Cardiac fibroblast (primary cell): ENCODE measurements around the gene CDH2.

Experiments used
- DNase-seq, 2 donors: peaks; one replicate each; pipeline versions ENCODE4 v3.0.0 to v3.0.0-alpha.2; 2010; ENCODE audit warnings: low read depth in 2 of 2
- H3K4me3 ChIP-seq, 2 donors: replicated peaks in 1 of 2; 1 replicate in 1 of 2; 2 replicates in 1 of 2; pipeline ENCODE4 v1.5.1; 2011; ENCODE audit warnings: low read depth in 2 of 2, low read length in 2 of 2, mild to moderate bottlenecking in 2 of 2, moderate library complexity in 1 of 2
- TF ChIP-seq, protein P1 (sequence below): IDR thresholded peaks from one replicate; pipeline ENCODE4 v1.5.1; 2011; ENCODE audit warnings: low read depth, mild to moderate bottlenecking, low read length, inconsistent platforms

Gene CDH2

DNA sequence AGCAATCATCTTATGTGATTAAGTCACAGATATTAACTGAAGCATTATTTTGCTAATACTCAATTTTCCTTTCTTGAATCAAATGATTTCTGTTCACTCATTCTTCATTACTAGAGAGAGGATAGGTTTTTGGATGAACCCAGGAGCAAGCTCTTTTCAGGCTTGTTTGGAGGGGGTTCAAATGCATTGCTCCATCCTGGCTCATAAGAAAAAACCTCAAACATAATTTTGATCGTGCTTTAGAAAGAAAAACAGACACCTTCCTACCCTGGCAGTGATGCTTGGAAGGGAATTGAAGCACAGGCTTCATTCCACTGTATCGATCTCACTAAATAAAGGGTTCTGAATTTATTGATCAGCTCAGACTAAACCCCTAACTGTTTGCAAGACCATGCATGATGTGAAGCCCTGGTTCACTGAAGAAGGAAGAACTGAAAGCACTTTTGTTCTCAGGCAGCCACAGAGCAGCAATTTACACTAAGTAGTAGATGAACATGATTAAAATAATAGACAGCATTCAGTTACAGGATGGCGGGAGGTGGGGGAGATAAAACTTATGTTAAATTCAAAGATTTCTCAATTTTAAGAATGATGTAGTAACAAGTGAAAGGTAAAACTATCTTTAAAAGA is 53.4 kb downstream of the CDH2 start:
- H3K4me3 ChIP-seq, result no peak overlapping the region
- peak in 1 of 2 donors; percentile 38 for DNase-seq
- TF ChIP-seq, protein P1, sequence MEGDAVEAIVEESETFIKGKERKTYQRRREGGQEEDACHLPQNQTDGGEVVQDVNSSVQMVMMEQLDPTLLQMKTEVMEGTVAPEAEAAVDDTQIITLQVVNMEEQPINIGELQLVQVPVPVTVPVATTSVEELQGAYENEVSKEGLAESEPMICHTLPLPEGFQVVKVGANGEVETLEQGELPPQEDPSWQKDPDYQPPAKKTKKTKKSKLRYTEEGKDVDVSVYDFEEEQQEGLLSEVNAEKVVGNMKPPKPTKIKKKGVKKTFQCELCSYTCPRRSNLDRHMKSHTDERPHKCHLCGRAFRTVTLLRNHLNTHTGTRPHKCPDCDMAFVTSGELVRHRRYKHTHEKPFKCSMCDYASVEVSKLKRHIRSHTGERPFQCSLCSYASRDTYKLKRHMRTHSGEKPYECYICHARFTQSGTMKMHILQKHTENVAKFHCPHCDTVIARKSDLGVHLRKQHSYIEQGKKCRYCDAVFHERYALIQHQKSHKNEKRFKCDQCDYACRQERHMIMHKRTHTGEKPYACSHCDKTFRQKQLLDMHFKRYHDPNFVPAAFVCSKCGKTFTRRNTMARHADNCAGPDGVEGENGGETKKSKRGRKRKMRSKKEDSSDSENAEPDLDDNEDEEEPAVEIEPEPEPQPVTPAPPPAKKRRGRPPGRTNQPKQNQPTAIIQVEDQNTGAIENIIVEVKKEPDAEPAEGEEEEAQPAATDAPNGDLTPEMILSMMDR, result no peak

DNA sequence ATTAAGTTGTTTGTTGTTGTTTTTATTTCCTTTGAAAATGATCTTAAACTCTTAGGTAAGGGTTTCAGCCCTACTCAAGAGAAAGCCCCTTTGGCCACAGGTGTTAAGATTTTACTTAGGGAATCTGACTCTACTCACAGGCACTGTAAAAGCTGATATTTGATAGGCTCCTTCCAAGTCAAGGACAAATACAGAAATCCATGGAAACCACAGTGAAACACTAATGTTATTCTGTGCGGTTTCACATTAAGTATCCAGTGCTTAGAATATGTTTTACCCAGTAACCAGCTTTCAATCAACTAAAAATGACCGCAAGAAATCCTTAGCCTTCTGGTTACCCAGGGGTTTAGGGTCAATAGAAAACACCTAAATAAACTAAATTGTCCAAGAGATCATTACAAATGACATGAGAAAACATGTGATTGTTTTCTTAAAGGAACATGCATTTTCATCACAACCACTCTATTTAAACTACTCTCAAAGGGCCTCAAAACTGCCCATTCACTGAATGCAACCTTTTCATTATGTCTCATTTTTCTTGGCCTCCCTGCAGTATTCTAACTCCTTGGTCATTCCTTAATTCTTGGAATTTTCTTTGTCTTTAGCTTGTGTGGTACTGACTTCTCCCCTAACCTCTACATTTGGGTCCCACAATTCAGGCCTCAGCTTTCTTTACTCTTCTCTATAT is 56.0 kb downstream of the CDH2 start:
- H3K4me3 ChIP-seq, result no peak overlapping the region
- TF ChIP-seq, protein P1, result no peak
- DNase-seq, result no peak

DNA sequence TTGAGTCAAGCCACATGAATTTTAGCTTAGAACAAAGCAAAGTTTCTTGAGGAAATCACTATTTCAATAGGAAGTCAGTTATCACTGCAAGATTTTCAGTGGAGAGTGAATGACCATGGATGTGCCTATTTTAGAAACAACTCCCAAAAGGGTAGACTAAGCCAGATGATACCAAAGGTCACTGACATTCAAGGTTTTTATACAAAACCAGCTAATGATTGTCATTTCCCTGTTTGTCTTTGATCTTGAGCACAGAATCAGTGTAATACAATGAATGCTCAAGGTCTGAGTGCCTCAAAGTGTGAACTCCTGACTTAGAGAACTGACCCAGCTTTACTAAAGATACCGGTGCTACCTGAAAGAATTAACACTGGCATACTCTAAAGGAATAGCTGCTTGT is 60.5 kb downstream of the CDH2 start:
- TF ChIP-seq, protein P1, result no peak
- H3K4me3 ChIP-seq, result no peak overlapping the region
- DNase-seq, result no peak

DNA sequence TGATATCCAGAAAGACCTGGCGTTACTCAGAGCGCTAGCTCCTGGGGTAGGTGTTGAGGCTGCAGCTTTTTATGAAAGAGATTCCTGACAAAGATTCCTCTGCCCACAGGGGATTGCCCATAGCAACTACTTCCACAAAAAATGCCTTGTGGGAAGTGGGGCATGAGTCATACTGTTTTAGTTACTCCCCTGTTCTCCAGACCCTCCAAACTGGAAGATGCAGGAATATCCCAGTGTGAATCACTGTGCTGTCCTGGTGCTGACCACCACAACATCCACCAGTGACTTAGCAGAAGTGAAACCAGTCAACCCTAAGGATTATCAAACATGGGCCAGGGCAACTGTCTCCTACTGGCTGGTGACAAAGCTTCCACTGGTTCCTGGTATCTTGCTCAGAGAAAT is 61.8 kb downstream of the CDH2 start:
- H3K4me3 ChIP-seq, result no peak overlapping the region
- DNase-seq, result peak; percentile 72 to 84

DNA sequence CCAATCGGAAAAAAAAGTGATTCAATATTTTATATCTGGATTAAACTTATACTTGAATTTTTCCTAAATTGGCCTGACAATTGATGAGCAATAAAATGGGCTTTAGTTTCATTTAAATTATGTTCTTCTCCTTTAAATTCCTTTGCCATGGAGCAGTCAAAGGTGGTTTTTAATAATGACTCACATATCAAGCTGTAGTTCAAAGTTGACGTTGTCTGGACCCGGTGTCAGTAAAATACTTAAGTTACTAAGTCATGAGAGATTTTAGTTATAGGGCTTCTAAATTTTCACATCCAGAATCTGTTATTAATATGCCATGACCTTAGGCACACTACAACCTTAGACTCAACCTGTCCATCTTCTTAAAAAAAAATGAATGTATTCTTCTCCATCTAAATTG is 62.5 kb downstream of the CDH2 start:
- no peak overlapping the region for H3K4me3 ChIP-seq
- TF ChIP-seq, protein P1, result no peak
- peak; percentile 52 to 89 for DNase-seq

More for the DNA sequence above, 61.8 kb downstream of the CDH2 start:
- TF ChIP-seq, protein P1, result no peak

DNA sequence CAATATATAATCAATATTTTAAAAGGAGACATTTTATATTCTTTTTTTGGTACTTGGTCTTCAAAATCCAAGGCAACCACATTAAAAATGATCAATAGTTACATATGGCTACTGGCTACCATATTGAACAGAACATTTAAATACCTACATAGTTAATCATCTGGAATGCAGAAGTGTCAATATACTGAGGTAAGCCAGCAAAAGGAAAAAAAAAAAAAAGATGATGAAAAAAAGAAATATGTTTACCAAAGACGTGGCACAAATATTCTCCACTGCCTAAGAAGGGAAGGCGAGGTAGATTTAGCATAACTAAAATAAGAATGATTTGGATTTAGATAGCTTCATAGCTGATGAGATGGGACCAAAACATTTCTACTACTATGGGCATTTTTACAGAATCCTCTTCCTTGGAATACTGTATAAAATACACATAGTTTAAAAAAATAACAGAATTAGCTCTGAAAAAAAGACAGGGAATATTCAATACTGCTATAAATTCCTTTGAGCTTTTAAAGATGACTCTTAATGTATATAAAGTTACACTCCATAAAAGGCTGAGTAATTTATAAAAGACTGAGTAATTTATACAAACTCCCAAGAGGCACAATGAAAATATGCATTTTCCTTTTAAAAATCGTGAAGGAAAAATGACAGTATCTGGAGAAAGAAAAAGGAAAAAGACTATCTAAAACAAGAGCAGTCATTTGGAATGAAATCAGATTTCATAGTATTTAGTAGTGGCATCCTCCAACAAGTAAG is 63.5 kb downstream of the CDH2 start:
- no peak overlapping the region for H3K4me3 ChIP-seq
- DNase-seq, result peak in 1 of 2 donors; percentile 44
- TF ChIP-seq, protein P1, result no peak
